ENCODE data around the gene CFAP46.

Gene CFAP46

DNA sequence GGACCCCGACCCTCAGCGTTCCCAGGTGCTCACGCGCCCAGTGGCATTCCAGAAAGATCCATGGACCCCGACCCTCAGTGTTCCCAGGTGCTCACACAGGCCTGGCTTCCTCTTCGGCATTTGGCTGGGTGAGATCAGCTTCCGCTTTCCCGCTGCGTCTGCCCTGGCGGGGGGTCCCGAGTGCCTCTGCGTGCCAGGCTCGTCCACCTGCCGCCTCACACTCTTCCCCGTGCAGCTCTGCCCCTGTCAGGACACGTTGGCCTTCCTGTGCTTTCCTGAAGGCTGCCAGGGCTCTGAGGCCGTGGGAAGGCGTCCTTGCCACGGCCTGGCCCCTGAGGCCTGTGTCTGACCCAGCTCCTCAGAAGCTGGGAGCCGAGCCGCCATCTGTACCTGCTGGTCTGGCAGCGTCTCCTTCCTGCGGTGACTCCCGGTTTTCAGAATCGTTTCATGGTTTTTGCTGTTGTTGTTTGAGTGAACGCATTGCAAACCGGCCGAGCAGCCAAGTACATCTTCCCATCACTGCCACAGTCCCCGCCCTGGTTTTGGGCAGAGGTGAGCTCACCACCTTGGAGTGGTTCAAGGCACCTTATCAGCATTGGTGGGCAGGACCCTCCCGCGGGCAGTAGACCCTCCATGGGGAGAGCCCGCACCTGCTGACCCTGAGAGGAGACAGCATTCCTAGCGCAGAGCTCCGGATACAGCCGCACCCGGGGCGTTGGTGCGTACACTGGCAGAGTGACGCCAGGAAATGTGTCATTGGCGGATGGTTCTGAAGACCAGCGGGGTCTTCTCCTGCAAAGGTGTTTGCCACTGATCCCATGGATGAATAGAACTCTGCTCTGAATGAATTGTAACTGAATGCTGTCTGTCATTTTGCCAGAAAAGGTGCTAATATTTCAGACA lies 173.8 kb downstream of the CFAP46 start:
- no peak for DNase-seq (ENCODE audit: insufficient read length, low spot score)
- TF ChIP-seq, protein P1, sequence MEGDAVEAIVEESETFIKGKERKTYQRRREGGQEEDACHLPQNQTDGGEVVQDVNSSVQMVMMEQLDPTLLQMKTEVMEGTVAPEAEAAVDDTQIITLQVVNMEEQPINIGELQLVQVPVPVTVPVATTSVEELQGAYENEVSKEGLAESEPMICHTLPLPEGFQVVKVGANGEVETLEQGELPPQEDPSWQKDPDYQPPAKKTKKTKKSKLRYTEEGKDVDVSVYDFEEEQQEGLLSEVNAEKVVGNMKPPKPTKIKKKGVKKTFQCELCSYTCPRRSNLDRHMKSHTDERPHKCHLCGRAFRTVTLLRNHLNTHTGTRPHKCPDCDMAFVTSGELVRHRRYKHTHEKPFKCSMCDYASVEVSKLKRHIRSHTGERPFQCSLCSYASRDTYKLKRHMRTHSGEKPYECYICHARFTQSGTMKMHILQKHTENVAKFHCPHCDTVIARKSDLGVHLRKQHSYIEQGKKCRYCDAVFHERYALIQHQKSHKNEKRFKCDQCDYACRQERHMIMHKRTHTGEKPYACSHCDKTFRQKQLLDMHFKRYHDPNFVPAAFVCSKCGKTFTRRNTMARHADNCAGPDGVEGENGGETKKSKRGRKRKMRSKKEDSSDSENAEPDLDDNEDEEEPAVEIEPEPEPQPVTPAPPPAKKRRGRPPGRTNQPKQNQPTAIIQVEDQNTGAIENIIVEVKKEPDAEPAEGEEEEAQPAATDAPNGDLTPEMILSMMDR (IDR thresholded peaks at IDR 0.05; ENCODE audit: insufficient read depth, missing control alignments): no peak

DNA sequence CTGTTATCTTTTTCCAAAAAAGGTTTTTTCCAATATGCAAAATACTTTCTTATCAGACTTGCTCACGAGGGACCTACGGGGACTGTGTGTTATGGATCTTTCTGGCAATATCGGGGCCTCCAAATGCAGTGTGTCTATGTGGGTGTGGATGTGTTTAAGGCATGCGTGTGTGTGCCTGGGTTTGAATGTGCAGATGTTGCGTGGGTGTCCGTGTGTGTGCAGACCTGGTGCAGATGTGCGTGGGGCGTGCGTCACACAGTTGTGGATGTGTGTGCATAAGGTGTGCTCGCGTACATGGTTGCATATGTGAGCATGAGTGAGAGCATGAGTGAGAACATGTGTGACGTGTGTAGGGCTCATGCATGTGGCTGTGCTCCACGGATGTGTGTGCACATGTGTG lies 176.1 kb downstream of the CFAP46 start:
- TF ChIP-seq, protein P1 (IDR thresholded peaks at IDR 0.05; ENCODE audit: insufficient read depth, missing control alignments): no peak
- DNase-seq (ENCODE audit: insufficient read length, low spot score): no peak

More for the DNA sequence above, 173.8 kb downstream of the CFAP46 start:
- no peak for FAIRE-seq

DNA sequence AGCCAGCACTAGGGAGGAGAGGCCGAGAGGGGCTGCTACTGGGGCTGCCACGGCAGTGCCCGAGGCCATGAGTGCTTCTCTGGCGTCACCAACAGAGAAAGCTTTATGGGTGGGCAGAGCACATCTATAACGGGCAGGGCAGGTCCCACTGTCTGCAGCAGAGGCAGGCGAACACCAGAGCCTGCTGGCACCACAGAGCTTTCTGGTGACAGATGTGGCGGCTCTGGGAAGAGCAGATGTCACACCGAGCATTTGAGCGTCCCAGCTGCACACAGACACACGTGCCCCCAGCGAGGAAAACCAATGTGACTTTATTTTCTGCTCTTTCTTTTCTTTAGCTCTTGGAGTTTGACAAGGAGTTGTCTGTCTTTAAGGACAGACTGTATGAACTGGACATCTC lies 176.9 kb downstream of the CFAP46 start:
- FAIRE-seq: no peak
- TF ChIP-seq, protein P1 (IDR thresholded peaks at IDR 0.05; ENCODE audit: insufficient read depth, missing control alignments): no peak
- no peak for DNase-seq (ENCODE audit: insufficient read length, low spot score)

More for the DNA sequence above, 176.1 kb downstream of the CFAP46 start:
- FAIRE-seq: no peak

DNA sequence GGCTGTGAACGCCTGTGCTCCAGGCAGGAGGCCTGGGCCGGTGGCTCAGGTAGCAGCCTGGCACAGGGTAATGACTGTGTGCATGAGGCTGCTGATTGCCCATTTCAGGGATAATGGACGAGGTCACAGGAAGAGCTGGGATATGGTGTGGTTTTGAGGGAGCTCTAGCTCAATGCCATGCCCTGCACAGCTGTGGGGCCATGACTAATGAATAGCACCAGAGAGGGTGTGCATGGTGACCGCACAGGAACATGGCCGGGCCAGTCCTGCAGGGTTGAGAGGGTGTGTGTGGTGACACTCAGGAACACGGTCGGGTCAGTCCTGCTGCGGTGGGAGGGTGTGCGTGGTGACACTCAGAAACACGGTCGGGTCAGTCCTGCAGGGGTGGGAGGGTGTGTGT lies 178.3 kb downstream of the CFAP46 start:
- DNase-seq (ENCODE audit: insufficient read length, low spot score) (no peak), FAIRE-seq (no peak)
- TF ChIP-seq, protein P1 (IDR thresholded peaks at IDR 0.05; ENCODE audit: insufficient read depth, missing control alignments): no peak

DNA sequence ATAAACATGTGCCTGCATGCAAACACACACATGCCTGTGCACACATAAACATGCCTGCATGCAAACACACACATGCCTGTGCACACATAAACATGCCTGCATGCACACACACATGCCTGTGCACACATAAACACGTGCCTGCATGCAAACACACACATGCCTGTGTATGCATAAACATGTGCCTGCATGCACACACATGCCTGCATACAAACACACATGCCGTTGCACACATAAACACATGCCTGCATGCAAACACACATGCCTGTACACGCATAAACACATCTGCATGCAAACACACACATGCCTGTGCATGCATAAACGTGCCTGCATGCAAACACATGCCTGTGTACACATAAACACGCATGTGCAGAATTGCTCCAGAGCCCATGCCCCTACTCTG lies 178.8 kb downstream of the CFAP46 start:
- FAIRE-seq (no peak), DNase-seq (ENCODE audit: insufficient read length, low spot score) (no peak)
- TF ChIP-seq, protein P1 (IDR thresholded peaks at IDR 0.05; ENCODE audit: insufficient read depth, missing control alignments): no peak

DNA sequence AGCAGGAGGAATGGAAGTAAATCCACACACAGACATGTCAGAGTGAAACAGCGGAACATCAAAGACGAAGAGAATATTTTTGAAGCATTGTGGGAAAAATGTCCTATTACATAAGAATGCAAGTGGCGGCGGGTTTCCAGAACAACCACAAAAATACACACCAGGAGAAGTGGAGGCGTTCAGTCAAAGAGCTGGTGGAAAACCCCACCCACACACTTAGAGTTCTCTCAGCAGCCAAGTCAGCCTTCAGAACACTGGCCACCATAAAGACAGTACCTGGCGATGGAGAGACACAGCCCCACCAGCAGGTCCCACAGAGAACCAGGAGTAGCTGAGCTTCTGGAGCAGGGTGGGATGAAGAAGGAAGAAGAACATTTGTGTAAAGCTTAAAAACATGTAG lies 180.1 kb downstream of the CFAP46 start:
- TF ChIP-seq, protein P1 (IDR thresholded peaks at IDR 0.05; ENCODE audit: insufficient read depth, missing control alignments): no peak
- FAIRE-seq: no peak
- DNase-seq (ENCODE audit: insufficient read length, low spot score): no peak

Data from D721Med (cell line).